ENCODE data around the gene LRRN4. TPM values are rescaled to one million over a fixed set of nuclear protein-coding genes. Genes with fewer than 3 reads are reported as not detected.
A peak's percentile ranks its signal among the peaks of the same experiment; 100 is the strongest.

LRRN4 gene
- polyA plus RNA-seq, 2 of the 4 experiments (the other 2 are of a cell fraction), result not detected

DNA sequence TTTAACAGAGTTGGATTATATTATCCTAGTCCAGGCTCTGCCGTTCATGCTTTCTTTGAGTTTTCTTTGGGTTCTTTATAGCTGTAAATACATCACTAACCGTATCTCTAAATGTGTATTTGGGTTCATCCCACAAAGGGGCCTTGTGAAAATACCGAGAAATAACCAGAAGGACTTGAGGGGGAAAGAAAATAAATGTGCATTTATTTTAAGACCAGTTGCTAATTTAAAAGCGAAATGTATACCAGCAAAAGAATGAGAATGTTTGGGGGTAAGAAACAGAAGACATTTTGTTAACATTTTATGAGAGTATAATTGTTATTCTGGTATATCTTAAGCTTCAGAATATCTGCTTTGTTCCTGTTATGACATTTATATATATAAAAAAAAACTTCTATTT is 38.9 kb downstream of the LRRN4 start (continued):
- no peak for TF ChIP-seq EHF (CRISPR knock-in tag; IDR thresholded peaks at IDR 0.05)
- TF ChIP-seq HOXB5 (CRISPR knock-in tag; IDR thresholded peaks at IDR 0.05), result no peak
- no peak for TF ChIP-seq NPAS2 (CRISPR knock-in tag; IDR thresholded peaks at IDR 0.05; ENCODE audit: borderline replicate concordance)
- TF ChIP-seq ESRRA (IDR thresholded peaks at IDR 0.05; ENCODE audit: borderline replicate concordance, low read length), result no peak

GRCh38 chr20:6014017-6014416 is 39.8 kb downstream of the LRRN4 start:
- TF ChIP-seq SREBF2 (IDR thresholded peaks at IDR 0.05), result no peak
- Histone ChIP-seq H3K27ac (no peak overlapping the region), H3K4me1 (no peaks in the 10 kb centered on the region; the same call in 2 of the 3 replicates), H3K9me3 (no peaks in the 10 kb centered on the region), H3K4me3 (no peak overlapping the region), H3K4me2 (no peak overlapping the region)
- CTCF ChIA-PET, result interaction anchor here (0.6 to 2.1 kb wide), 3 partner anchors 9 to 485 kb away, joined by 3 to 8 read pairs (median 4); no protein-coding TSS in a partner anchor
- FAIRE-seq (peak; percentile 7), DNase-seq (ENCODE audit: low read depth in 1 of 2, low spot score in 1 of 2) (no peak), ATAC-seq (no peak)
- POLR2A ChIA-PET, result no interaction called here
- WGBS (ENCODE audit: missing lambda C conversion rate), result 88% methylated on average over 3 of the region's 3 CpGs

DNA sequence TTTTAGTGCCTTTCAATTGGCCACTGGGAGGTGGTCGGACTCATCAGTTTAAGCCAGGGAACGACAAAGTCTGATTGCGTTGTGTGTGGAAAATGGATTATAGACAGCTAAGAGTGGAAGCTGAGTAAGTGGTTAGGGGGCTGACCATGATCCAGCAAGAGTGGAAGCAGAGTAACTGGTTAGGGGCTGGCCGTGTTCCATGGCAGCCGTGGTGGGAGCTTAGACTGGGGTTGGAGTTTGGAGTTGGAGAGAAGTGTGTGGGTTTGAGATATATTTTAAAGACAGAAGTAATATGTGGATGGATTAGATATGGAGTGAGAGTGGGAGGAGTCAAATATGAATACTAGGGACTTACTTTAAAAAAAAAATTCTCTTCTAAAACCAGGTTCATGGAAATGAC is 41.7 kb downstream of the LRRN4 start:
- WGBS (ENCODE audit: missing lambda C conversion rate), result 94% methylated on average over 5 of the region's 5 CpGs
- no peak for FAIRE-seq
- ChIA-PET POLR2A (no interaction called here), CTCF (interaction anchor here (1.2 to 1.3 kb wide), 2 partner anchors 62 to 483 kb away, joined by 4 read pairs; no protein-coding TSS in a partner anchor)
- H3K4me2 ChIP-seq, result no peak overlapping the region
- no peak overlapping the region for H3K4me3 ChIP-seq
- no peak for DNase-seq (ENCODE audit: low read depth in 1 of 2, low spot score in 1 of 2)
- H3K9me3 ChIP-seq, result no peaks in the 10 kb centered on the region
- H3K4me1 ChIP-seq, result peaks cover 17% of the 10 kb centered on the region
- no peak for ATAC-seq
- TF ChIP-seq HOXA7 (CRISPR knock-in tag; IDR thresholded peaks at IDR 0.05) (no peak), MAFK (IDR thresholded peaks at IDR 0.05; ENCODE audit: partially characterized antibody) (no peak), CBX8 (IDR thresholded peaks at IDR 0.05) (no peak), USF2 (IDR thresholded peaks at IDR 0.05) (no peak), RARB (CRISPR knock-in tag; IDR thresholded peaks at IDR 0.05) (no peak), RAD21 (conservative IDR thresholded peaks at IDR 0.05 in 1 of 2, IDR thresholded peaks at IDR 0.05 in 1 of 2) (no peak), MAX (IDR thresholded peaks at IDR 0.05) (no peak), EHMT2 (IDR thresholded peaks at IDR 0.05; ENCODE audit: low read depth) (no peak), PHF8 (IDR thresholded peaks at IDR 0.05; ENCODE audit: borderline replicate concordance, low read depth) (no peak), CHD2 (IDR thresholded peaks at IDR 0.05; ENCODE audit: low read length, partially characterized antibody) (no peak), PBX3 (IDR thresholded peaks at IDR 0.05) (no peak), POLR2AphosphoS2 (conservative IDR thresholded peaks at IDR 0.05; ENCODE audit: low read length) (no peak), FOXS1 (CRISPR knock-in tag; IDR thresholded peaks at IDR 0.05) (no peak), NFE2L2 (conservative IDR thresholded peaks at IDR 0.05; ENCODE audit: low read length) (no peak)
- H3K27ac ChIP-seq, result no peak overlapping the region

GRCh38 chr20:6008254-6008653 is 45.6 kb downstream of the LRRN4 start:
- CTCF ChIA-PET, result interaction anchor here (1.2 to 3.3 kb wide), 4 partner anchors 17 to 74 kb away, joined by 3 to 11 read pairs (median 4); no protein-coding TSS in a partner anchor
- 0 out of 6 replicates have a peak, but pooled peaks of 1 of the 2 experiments have one; percentile 36 for ATAC-seq
- FAIRE-seq, result peak; percentile 49
- no peak for TF ChIP-seq EHF (CRISPR knock-in tag; IDR thresholded peaks at IDR 0.05)
- no peak for TF ChIP-seq KDM1A (IDR thresholded peaks at IDR 0.05; ENCODE audit: low read depth)
- TF ChIP-seq EHMT2 (IDR thresholded peaks at IDR 0.05; ENCODE audit: low read depth), result no peak
- no peak for TF ChIP-seq CBX8 (IDR thresholded peaks at IDR 0.05)
- TF ChIP-seq USF2 (IDR thresholded peaks at IDR 0.05), result no peak
- TF ChIP-seq MAX (IDR thresholded peaks at IDR 0.05), result no peak
- TF ChIP-seq JUN (IDR thresholded peaks at IDR 0.05), result peak in 1 of 2 experiments; percentile 51; a peak in 3 of 5 replicates
- no peak for TF ChIP-seq RCOR1 (IDR thresholded peaks at IDR 0.05; ENCODE audit: low read depth, low read length)
- no peak for TF ChIP-seq CHD4 (IDR thresholded peaks at IDR 0.05; ENCODE audit: borderline replicate concordance)
- no peak for TF ChIP-seq NR3C1 (IDR thresholded peaks at IDR 0.05)
- no peak for TF ChIP-seq ZC3H11A (IDR thresholded peaks at IDR 0.05)
- TF ChIP-seq, protein P1, sequence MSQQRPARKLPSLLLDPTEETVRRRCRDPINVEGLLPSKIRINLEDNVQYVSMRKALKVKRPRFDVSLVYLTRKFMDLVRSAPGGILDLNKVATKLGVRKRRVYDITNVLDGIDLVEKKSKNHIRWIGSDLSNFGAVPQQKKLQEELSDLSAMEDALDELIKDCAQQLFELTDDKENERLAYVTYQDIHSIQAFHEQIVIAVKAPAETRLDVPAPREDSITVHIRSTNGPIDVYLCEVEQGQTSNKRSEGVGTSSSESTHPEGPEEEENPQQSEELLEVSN (IDR thresholded peaks at IDR 0.05; ENCODE audit: borderline replicate concordance, low read depth), result no peak
- TF ChIP-seq ZNF302 (CRISPR knock-in tag; IDR thresholded peaks at IDR 0.05), result no peak
- no peak for TF ChIP-seq ESRRA (IDR thresholded peaks at IDR 0.05; ENCODE audit: borderline replicate concordance, low read length)
- no peak for TF ChIP-seq HDAC2 (IDR thresholded peaks at IDR 0.05)
- TF ChIP-seq HOXB13 (CRISPR knock-in tag; IDR thresholded peaks at IDR 0.05; ENCODE audit: low read depth), result no peak
- TF ChIP-seq JUNB (IDR thresholded peaks at IDR 0.05), result peak; percentile 68
- no peak for TF ChIP-seq NFE2L2 (conservative IDR thresholded peaks at IDR 0.05; ENCODE audit: low read length)
- no peak for TF ChIP-seq POLR2AphosphoS2 (conservative IDR thresholded peaks at IDR 0.05; ENCODE audit: low read length)

More at GRCh38 chr20:6008254-6008653, 45.6 kb downstream of the LRRN4 start:
- Histone ChIP-seq H3K27ac (peak overlapping the region in 1 of 2 experiments; percentile 8; a peak in 3 of 6 replicates), H3K4me2 (peak overlapping the region; percentile 92), H3K4me3 (peak overlapping the region; percentile 70; the same call in 2 of the 3 replicates), H3K9me3 (no peaks in the 10 kb centered on the region), H3K4me1 (peaks cover 27% of the 10 kb centered on the region)
- peak; percentile 45 to 78 for DNase-seq (ENCODE audit: low read depth in 1 of 2, low spot score in 1 of 2)
- WGBS (ENCODE audit: missing lambda C conversion rate), result 21% methylated on average over 5 of the region's 5 CpGs
- POLR2A ChIA-PET, result interaction anchor here (0.7 to 1.2 kb wide), 4 partner anchors 16 to 478 kb away, joined by 3 to 4 read pairs (median 3); no protein-coding TSS in a partner anchor

All from A549 (cell line).